Mesendoderm (in vitro differentiated cells): ENCODE data around the gene AGTR1.
"Not testable (repeated sequence)": the region's sequence is repeated elsewhere in the genome, so short reads cannot be mapped to it uniquely, and the experiment has no call there.

Experiments
- DNase-seq: peaks from one replicate; pipeline ENCODE4 v3.0.0; 2013
- H2AK5ac ChIP-seq: 2 replicates; pipeline ENCODE4 v1.6.1; 2013; ENCODE audit warnings: low read length, inconsistent platforms
- H2BK120ac ChIP-seq: 2 replicates; pipeline ENCODE4 v1.6.1; 2013; ENCODE audit warnings: low read depth, mild to moderate bottlenecking, low read length, moderate library complexity, mixed read lengths
- H2BK15ac ChIP-seq: replicated peaks from 2 replicates; pipeline ENCODE4 v1.6.1; 2013; ENCODE audit warnings: low read depth, mild to moderate bottlenecking, moderate library complexity
- H2BK5ac ChIP-seq: 2 replicates; pipeline ENCODE4 v1.6.1; 2013; ENCODE audit warnings: low read length, inconsistent platforms
- H3K18ac ChIP-seq: 2 replicates; pipeline ENCODE4 v1.6.1; 2013; ENCODE audit warnings: mild to moderate bottlenecking, low read length, mixed read lengths
- H3K23ac ChIP-seq: one replicate; pipeline ENCODE4 v1.6.1; 2013; ENCODE audit warnings: low read length
- H3K27ac ChIP-seq: 2 replicates; pipeline ENCODE4 v1.5.1; 2013; ENCODE audit warnings: low read depth, mild to moderate bottlenecking, inconsistent platforms, low read length, moderate library complexity
- H3K27me3 ChIP-seq: 2 replicates; pipeline ENCODE4 v1.6.1; 2013; ENCODE audit warnings: low read length, control low read depth, mild to moderate bottlenecking, inconsistent platforms; ENCODE audit not compliant: insufficient read depth, poor library complexity
- H3K36me3 ChIP-seq: 2 replicates; pipeline ENCODE4 v1.6.1; 2013; ENCODE audit warnings: low read length, inconsistent platforms; ENCODE audit not compliant: control insufficient read depth, insufficient read depth
- H3K4ac ChIP-seq: one replicate; pipeline ENCODE4 v1.6.1; 2013; ENCODE audit warnings: low read depth, mild to moderate bottlenecking, low read length, moderate library complexity
- H3K4me1 ChIP-seq: 2 replicates; pipeline ENCODE4 v1.6.1; 2013; ENCODE audit warnings: low read depth, low read length, inconsistent platforms; ENCODE audit not compliant: control insufficient read depth
- H3K4me2 ChIP-seq: 2 replicates; pipeline ENCODE4 v1.6.1; 2013; ENCODE audit warnings: low read length
- H3K4me3 ChIP-seq: 2 replicates; pipeline ENCODE4 v1.5.1; 2013; ENCODE audit warnings: mild to moderate bottlenecking, low read length
- H3K56ac ChIP-seq: one replicate; pipeline ENCODE4 v1.6.1; 2013; ENCODE audit warnings: low read length
- H3K79me1 ChIP-seq: 2 replicates; pipeline ENCODE4 v1.6.1; 2013; ENCODE audit warnings: low read length, inconsistent platforms
- H3K79me2 ChIP-seq: 2 replicates; pipeline ENCODE4 v1.6.1; 2013; ENCODE audit warnings: mild to moderate bottlenecking, low read length; ENCODE audit not compliant: control insufficient read depth, insufficient read depth
- H3K9ac ChIP-seq: 2 replicates; pipeline ENCODE4 v1.6.1; 2013; ENCODE audit warnings: low read length, inconsistent platforms
- H4K5ac ChIP-seq: one replicate; pipeline ENCODE4 v1.6.1; 2013; ENCODE audit warnings: low read length
- H4K8ac ChIP-seq: one replicate; pipeline ENCODE4 v1.6.1; 2013; ENCODE audit warnings: low read depth, mild to moderate bottlenecking, control low read depth, low read length, moderate library complexity
- WGBS: extraction: QIAGEN DNeasy Blood & Tissue Kit; methylation state at CpG from one replicate; pipeline ENCODE4 v1.1.7; 2013; ENCODE audit warnings: low lambda C conversion rate, missing lambda C conversion rate; ENCODE audit not compliant: insufficient coverage; ENCODE audit errors: extremely low coverage; 5-methylcytosine and 5-hydroxymethylcytosine counted together

Gene AGTR1

GRCh38 chr3:148778926-148779325 lies 81.2 kb downstream of the AGTR1 start:
- Histone ChIP-seq H3K18ac (no peak overlapping the region), H3K4me1 (no peaks in the 10 kb centered on the region), H3K4me2 (no peak overlapping the region), H3K27me3 (no peaks in the 10 kb centered on the region), H3K36me3 (no peaks in the 10 kb centered on the region), H3K23ac (no peak overlapping the region), H2BK15ac (no peak overlapping the region), H3K79me1 (no peaks in the 10 kb centered on the region), H3K9ac (no peak overlapping the region), H3K27ac (no peak overlapping the region), H3K79me2 (no peaks in the 10 kb centered on the region), H4K8ac (no peak overlapping the region), H3K56ac (no peak overlapping the region), H2BK120ac (no peak overlapping the region), H3K4ac (no peak overlapping the region), H4K5ac (no peak overlapping the region), H2BK5ac (no peak overlapping the region), H2AK5ac (no peak overlapping the region), H3K4me3 (no peak overlapping the region)
- no peak for DNase-seq
- no CpG with 5 or more reads among the region's 3 CpGs for WGBS

GRCh38 chr3:148785026-148785425 lies 87.3 kb downstream of the AGTR1 start:
- H3K79me1 ChIP-seq, DNase-seq, H3K56ac ChIP-seq, H3K4me3 ChIP-seq, H3K79me2 ChIP-seq, H3K36me3 ChIP-seq, H3K18ac ChIP-seq, H3K4me1 ChIP-seq, H3K4me2 ChIP-seq, H2BK15ac ChIP-seq, H4K5ac ChIP-seq, H2BK120ac ChIP-seq, H2BK5ac ChIP-seq, H3K27me3 ChIP-seq, H3K27ac ChIP-seq, H3K9ac ChIP-seq, H3K4ac ChIP-seq, H3K23ac ChIP-seq, H2AK5ac ChIP-seq, H4K8ac ChIP-seq: not testable (repeated sequence)
- WGBS: no CpG with 5 or more reads among the region's 6 CpGs

GRCh38 chr3:148786159-148786558 lies 88.5 kb downstream of the AGTR1 start:
- not testable (repeated sequence) for H3K36me3 ChIP-seq, H3K23ac ChIP-seq, H3K4me1 ChIP-seq, H3K9ac ChIP-seq, H2AK5ac ChIP-seq, H3K27me3 ChIP-seq, H2BK15ac ChIP-seq, H3K56ac ChIP-seq, H2BK5ac ChIP-seq, H4K8ac ChIP-seq, H3K4ac ChIP-seq, H3K18ac ChIP-seq, H3K79me1 ChIP-seq, H3K4me3 ChIP-seq, H2BK120ac ChIP-seq, H3K4me2 ChIP-seq, H3K79me2 ChIP-seq, DNase-seq, H3K27ac ChIP-seq, H4K5ac ChIP-seq
- no CpG with 5 or more reads among the region's 9 CpGs for WGBS

GRCh38 chr3:148789146-148789545 lies 91.4 kb downstream of the AGTR1 start:
- Histone ChIP-seq H3K23ac (no peak overlapping the region), H2BK15ac (no peak overlapping the region), H4K8ac (no peak overlapping the region), H3K18ac (no peak overlapping the region), H2AK5ac (no peak overlapping the region), H2BK5ac (no peak overlapping the region), H3K4me2 (no peak overlapping the region), H3K27ac (no peak overlapping the region), H2BK120ac (no peak overlapping the region), H4K5ac (no peak overlapping the region), H3K79me2 (no peaks in the 10 kb centered on the region), H3K4me3 (no peak overlapping the region), H3K9ac (no peak overlapping the region), H3K27me3 (no peaks in the 10 kb centered on the region), H3K56ac (no peak overlapping the region), H3K79me1 (no peaks in the 10 kb centered on the region), H3K36me3 (no peaks in the 10 kb centered on the region), H3K4me1 (no peaks in the 10 kb centered on the region), H3K4ac (no peak overlapping the region)
- peak; percentile 28 for DNase-seq
- no CpG with 5 or more reads among the region's 6 CpGs for WGBS

- H3K4me2 ChIP-seq: no peak overlapping the region
- no peaks in the 10 kb centered on the region for H3K27me3 ChIP-seq
- H3K79me2 ChIP-seq: no peaks in the 10 kb centered on the region
- H2BK5ac ChIP-seq: no peak overlapping the region
- H3K79me1 ChIP-seq: no peaks in the 10 kb centered on the region
- H3K23ac ChIP-seq: no peak overlapping the region
- no peak overlapping the region for H3K27ac ChIP-seq
- no peak overlapping the region for H4K5ac ChIP-seq
- no peak overlapping the region for H3K4me3 ChIP-seq
- no peak overlapping the region for H3K4ac ChIP-seq
- DNase-seq: no peak
- no peak overlapping the region for H2BK120ac ChIP-seq
- no peak overlapping the region for H4K8ac ChIP-seq
- H3K4me1 ChIP-seq: no peaks in the 10 kb centered on the region
- H3K18ac ChIP-seq: no peak overlapping the region
- H2AK5ac ChIP-seq: no peak overlapping the region
- H3K36me3 ChIP-seq: no peaks in the 10 kb centered on the region
- H3K56ac ChIP-seq: no peak overlapping the region
- no CpG with 5 or more reads among the region's 2 CpGs for WGBS
- no peak overlapping the region for H3K9ac ChIP-seq
- no peak overlapping the region for H2BK15ac ChIP-seq
These were observed 92.2 kb downstream of the AGTR1 start for GRCh38 chr3:148789906-148790305.

- Histone ChIP-seq H3K4me3 (no peak overlapping the region), H3K4ac (no peak overlapping the region), H3K4me2 (no peak overlapping the region), H4K5ac (no peak overlapping the region), H3K79me2 (no peaks in the 10 kb centered on the region), H3K18ac (no peak overlapping the region), H3K79me1 (no peaks in the 10 kb centered on the region), H3K9ac (no peak overlapping the region), H2BK5ac (no peak overlapping the region), H4K8ac (no peak overlapping the region), H3K36me3 (no peaks in the 10 kb centered on the region), H2AK5ac (no peak overlapping the region), H3K4me1 (no peaks in the 10 kb centered on the region), H3K27ac (no peak overlapping the region), H3K56ac (no peak overlapping the region), H2BK15ac (no peak overlapping the region), H2BK120ac (no peak overlapping the region), H3K23ac (no peak overlapping the region), H3K27me3 (no peaks in the 10 kb centered on the region)
- no CpG with 5 or more reads among the region's 2 CpGs for WGBS
- DNase-seq: no peak
These were observed 92.7 kb downstream of the AGTR1 start for GRCh38 chr3:148790370-148790769.
